Astrocyte of the spinal cord (primary cell): ENCODE data around the gene PPFIBP2.
A peak's percentile ranks its signal among the peaks of the same experiment; 100 is the strongest.

Experiments
- DNase-seq: peaks from one replicate; pipeline ENCODE4 v3.0.0; 2011; ENCODE audit warnings: low read depth, low spot score
- H3K4me3 ChIP-seq: 2 replicates; pipeline ENCODE4 v1.5.1; 2011; ENCODE audit warnings: low read depth, mild to moderate bottlenecking, low read length, moderate library complexity
- in situ Hi-C: cut with HindIII; loops from 2 replicates; pipeline ENCODE4 v1.10.0; 2017; ENCODE audit warnings: low sequenced_read_pairs
- TF ChIP-seq, protein P1 (sequence below): IDR thresholded peaks from 2 replicates; pipeline ENCODE4 v1.5.1; 2012; ENCODE audit warnings: low read depth, mild to moderate bottlenecking, low read length, inconsistent platforms

The PPFIBP2 gene

DNA sequence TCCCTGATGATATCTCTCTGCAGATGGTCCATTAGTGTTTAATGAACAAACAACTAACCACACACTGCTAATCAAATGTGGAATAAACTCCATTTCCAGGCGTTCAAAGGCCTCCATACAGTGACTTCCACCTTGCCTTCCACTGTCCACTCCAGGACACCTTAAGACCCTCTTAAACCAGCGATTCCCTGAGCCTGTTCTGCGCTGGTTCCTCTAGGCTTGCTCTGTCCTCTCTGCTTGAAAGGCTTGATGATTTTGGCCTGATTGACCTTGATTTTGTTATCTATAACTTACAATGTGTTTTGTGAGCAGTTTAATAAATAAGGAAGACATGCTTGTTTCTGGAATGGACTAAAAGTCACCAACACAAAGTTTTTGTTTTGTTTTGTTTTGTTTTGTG is 180.4 kb downstream of the PPFIBP2 start:
- in situ Hi-C loops, result no loop called here
- TF ChIP-seq, protein P1, sequence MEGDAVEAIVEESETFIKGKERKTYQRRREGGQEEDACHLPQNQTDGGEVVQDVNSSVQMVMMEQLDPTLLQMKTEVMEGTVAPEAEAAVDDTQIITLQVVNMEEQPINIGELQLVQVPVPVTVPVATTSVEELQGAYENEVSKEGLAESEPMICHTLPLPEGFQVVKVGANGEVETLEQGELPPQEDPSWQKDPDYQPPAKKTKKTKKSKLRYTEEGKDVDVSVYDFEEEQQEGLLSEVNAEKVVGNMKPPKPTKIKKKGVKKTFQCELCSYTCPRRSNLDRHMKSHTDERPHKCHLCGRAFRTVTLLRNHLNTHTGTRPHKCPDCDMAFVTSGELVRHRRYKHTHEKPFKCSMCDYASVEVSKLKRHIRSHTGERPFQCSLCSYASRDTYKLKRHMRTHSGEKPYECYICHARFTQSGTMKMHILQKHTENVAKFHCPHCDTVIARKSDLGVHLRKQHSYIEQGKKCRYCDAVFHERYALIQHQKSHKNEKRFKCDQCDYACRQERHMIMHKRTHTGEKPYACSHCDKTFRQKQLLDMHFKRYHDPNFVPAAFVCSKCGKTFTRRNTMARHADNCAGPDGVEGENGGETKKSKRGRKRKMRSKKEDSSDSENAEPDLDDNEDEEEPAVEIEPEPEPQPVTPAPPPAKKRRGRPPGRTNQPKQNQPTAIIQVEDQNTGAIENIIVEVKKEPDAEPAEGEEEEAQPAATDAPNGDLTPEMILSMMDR, result no peak
- H3K4me3 ChIP-seq, result no peak overlapping the region
- peak; percentile 5 for DNase-seq

DNA sequence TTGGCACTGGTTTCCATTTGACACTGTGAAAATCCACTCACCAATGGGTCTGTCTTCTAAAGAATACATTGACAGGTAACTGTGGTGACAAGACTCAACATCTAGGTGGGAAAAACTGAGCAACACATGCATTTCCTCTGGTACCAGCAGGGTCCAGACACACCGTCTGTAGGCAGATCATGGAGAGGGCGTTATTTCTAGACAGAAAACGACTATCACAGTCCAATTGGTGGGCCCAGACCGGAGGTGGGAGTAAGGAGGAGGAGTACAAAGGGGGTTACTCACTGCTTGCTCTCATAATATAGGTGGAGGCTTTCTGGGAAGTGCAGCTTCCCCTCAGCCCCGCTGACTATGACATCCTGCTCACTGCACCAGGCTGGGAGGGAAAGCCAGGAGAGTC is 182.6 kb downstream of the PPFIBP2 start:
- no peak overlapping the region for H3K4me3 ChIP-seq
- no peak for DNase-seq
- TF ChIP-seq, protein P1, result no peak
- in situ Hi-C loops, result no loop called here
